Neural cell (in vitro differentiated cells): ENCODE data around the gene CBX2. TPM values are rescaled to one million over a fixed set of nuclear protein-coding genes. Genes with fewer than 3 reads are reported as not detected.

ENCODE experiments used
- H2AFZ ChIP-seq: fragments of 200-600, 300-800 bp; sonication (generic), shearing (Covaris generic); 2 replicates; pipeline ENCODE4 v1.6.0; 2014; ENCODE audit warnings: low read depth, mild to moderate bottlenecking, antibody characterized with exemption, low read length, moderate library complexity
- H3F3A ChIP-seq: fragments of 200-600 bp; shearing (Covaris generic); 2 replicates; pipeline ENCODE4 v1.6.1; 2016; ENCODE audit warnings: mild to moderate bottlenecking, moderate library complexity, mixed read lengths, antibody characterized with exemption, low read length; ENCODE audit not compliant: insufficient read depth, poor library complexity, severe bottlenecking
- H3K27ac ChIP-seq: fragments of 200-600, 300-800 bp; sonication (generic), shearing (Covaris generic); 2 replicates; pipeline ENCODE4 v1.5.1; 2014; ENCODE audit warnings: mild to moderate bottlenecking, low read length, moderate library complexity
- H3K27me3 ChIP-seq: fragments of 300-800, 200-600 bp; sonication (generic), shearing (Covaris generic); 2 replicates; pipeline ENCODE4 v1.6.0; 2014; ENCODE audit warnings: mild to moderate bottlenecking, low read depth, low read length, moderate library complexity; ENCODE audit not compliant: insufficient read depth
- H3K36me3 ChIP-seq: fragments of 300-800, 200-600 bp; sonication (generic), shearing (Covaris generic); 2 replicates; pipeline ENCODE4 v1.5.1; 2014; ENCODE audit warnings: mild to moderate bottlenecking, antibody characterized with exemption, low read length, moderate library complexity; ENCODE audit not compliant: insufficient read depth
- H3K4me2 ChIP-seq: fragments of 300-800, 200-600 bp; sonication (generic), shearing (Covaris generic); 2 replicates; pipeline ENCODE4 v1.6.0; 2014; ENCODE audit warnings: mild to moderate bottlenecking, low read length
- H3K4me3 ChIP-seq: fragments of 300-800, 200-600 bp; sonication (generic), shearing (Covaris generic); 2 replicates; pipeline ENCODE4 v1.5.1; 2014; ENCODE audit warnings: mild to moderate bottlenecking, low read length, moderate library complexity
- H3K79me2 ChIP-seq: fragments of 200-600 bp; shearing (Covaris generic); replicated peaks from 2 replicates; pipeline ENCODE4 v1.6.0; 2014; ENCODE audit warnings: mild to moderate bottlenecking, low read length, moderate library complexity; ENCODE audit not compliant: insufficient read depth
- H3K9ac ChIP-seq: fragments of 300-800, 200-600 bp; sonication (generic), shearing (Covaris generic); 2 replicates; pipeline ENCODE4 v1.6.1; 2016; ENCODE audit warnings: mild to moderate bottlenecking, low read length, mixed read lengths
- H3K9me2 ChIP-seq: fragments of 200-600 bp; shearing (Covaris generic); 2 replicates; pipeline ENCODE4 v1.6.1; 2016; ENCODE audit warnings: mild to moderate bottlenecking, low read length, mixed read lengths; ENCODE audit not compliant: insufficient read depth
- H3K9me3 ChIP-seq: fragments of 200-600, 300-800 bp; sonication (generic), shearing (Covaris generic); 2 replicates; pipeline ENCODE4 v1.6.1; 2016; ENCODE audit warnings: mild to moderate bottlenecking, mixed run types, low read length, moderate library complexity, mixed read lengths
- H4K20me1 ChIP-seq: fragments of 200-600 bp; shearing (Covaris generic); 2 replicates; pipeline ENCODE4 v1.6.1; 2016; ENCODE audit warnings: mild to moderate bottlenecking, mixed run types; ENCODE audit not compliant: insufficient read depth
- CTCF ChIP-seq: fragments of 450-650 bp; IDR thresholded peaks from 2 replicates; pipeline ENCODE4 v1.5.1; 2014; ENCODE audit warnings: antibody characterized with exemption, mild to moderate bottlenecking, moderate library complexity; ENCODE audit not compliant: poor library complexity, severe bottlenecking
- EP300 ChIP-seq: fragments of 450-650 bp; conservative IDR thresholded peaks from 2 replicates; pipeline ENCODE4 v1.6.1; 2014; ENCODE audit warnings: antibody characterized with exemption, mild to moderate bottlenecking, moderate library complexity; ENCODE audit not compliant: poor library complexity, severe bottlenecking
- EZH2 ChIP-seq: fragments of 200-600, 300-800 bp; shearing (Covaris generic), sonication (generic); IDR thresholded peaks from 2 replicates; pipeline ENCODE4 v1.6.1; 2014; ENCODE audit warnings: antibody characterized with exemption, low read length, borderline replicate concordance, mild to moderate bottlenecking; ENCODE audit not compliant: insufficient read depth, poor library complexity, severe bottlenecking
- MXI1 ChIP-seq: fragments of 450-650 bp; conservative IDR thresholded peaks from 2 replicates; pipeline ENCODE4 v1.6.1; 2014; ENCODE audit warnings: antibody characterized with exemption, mild to moderate bottlenecking; ENCODE audit not compliant: poor library complexity, severe bottlenecking
- POLR2AphosphoS5 ChIP-seq: IDR thresholded peaks from 2 replicates; pipeline ENCODE4 v1.6.1; 2012
- RAD21 ChIP-seq: fragments of 450-650 bp; conservative IDR thresholded peaks from 2 replicates; pipeline ENCODE4 v1.6.1; 2014; ENCODE audit warnings: antibody characterized with exemption, mild to moderate bottlenecking, moderate library complexity
- REST ChIP-seq: IDR thresholded peaks from 2 replicates; pipeline ENCODE4 v1.6.1; 2012; ENCODE audit warnings: borderline replicate concordance
- SMC3 ChIP-seq: fragments of 450-650 bp; conservative IDR thresholded peaks from 2 replicates; pipeline ENCODE4 v1.6.1; 2014; ENCODE audit warnings: antibody characterized with exemption, mild to moderate bottlenecking, moderate library complexity; ENCODE audit not compliant: poor library complexity
- TAF1 ChIP-seq: IDR thresholded peaks from 2 replicates; pipeline ENCODE4 v1.6.1; 2012; ENCODE audit warnings: low read depth
- polyA plus RNA-seq: library from polyadenylated mRNA; depleted of rRNA; stranded (reverse); fragments of >200 nt; gene quantifications from 2 replicates; pipeline ENCODE4 v1.2.3, GENCODE V29; 2014

The CBX2 gene
- polyA plus RNA-seq, 1 donor from 2014 or later = 16.9 TPM

- peaks cover 28% of the 10 kb centered on the region for H3K79me2 ChIP-seq
Measured at GRCh38 chr17:79790805-79791734, 13.1 kb downstream of the CBX2 start.

More at GRCh38 chr17:79790805-79791734, 13.1 kb downstream of the CBX2 start:
- Histone ChIP-seq H3K27me3 (peaks cover 56% of the 10 kb centered on the region), H2AFZ (no peak overlapping the region), H3K4me2 (peak overlapping the region; percentile 44), H4K20me1 (peaks cover 26% of the 10 kb centered on the region), H3K9ac (peak overlapping the region; percentile 58), H3F3A (peaks cover 9% of the 10 kb centered on the region), H3K36me3 (no peaks in the 10 kb centered on the region), H3K9me3 (no peaks in the 10 kb centered on the region), H3K4me3 (peak overlapping the region; percentile 63), H3K9me2 (no peaks in the 10 kb centered on the region), H3K27ac (no peak overlapping the region)
- TF ChIP-seq REST (no peak), POLR2AphosphoS5 (no peak), EP300 (no peak), MXI1 (no peak), TAF1 (no peak), CTCF (no peak), EZH2 (no peak), RAD21 (no peak), SMC3 (no peak)
